Ureter (tissue), 1 donor: Measurements from ENCODE around the gene RYR3. TPM values are rescaled to one million over a fixed set of nuclear protein-coding genes. Genes with fewer than 3 reads are reported as not detected.

Experiments used
- DNase-seq: peaks from one replicate; pipeline ENCODE4 v3.0.0-alpha.2; 2020; ENCODE audit warnings: low spot score
- total RNA-seq: library from RNA; stranded (reverse); gene quantifications from one replicate; pipeline ENCODE4 v1.2.4, GENCODE V29; 2023
- donor health status: DM: yes; HTN: yes; CAD: no.

The RYR3 gene
- total RNA-seq, 1 donor from 2014 or later = 10.6 TPM

DNA sequence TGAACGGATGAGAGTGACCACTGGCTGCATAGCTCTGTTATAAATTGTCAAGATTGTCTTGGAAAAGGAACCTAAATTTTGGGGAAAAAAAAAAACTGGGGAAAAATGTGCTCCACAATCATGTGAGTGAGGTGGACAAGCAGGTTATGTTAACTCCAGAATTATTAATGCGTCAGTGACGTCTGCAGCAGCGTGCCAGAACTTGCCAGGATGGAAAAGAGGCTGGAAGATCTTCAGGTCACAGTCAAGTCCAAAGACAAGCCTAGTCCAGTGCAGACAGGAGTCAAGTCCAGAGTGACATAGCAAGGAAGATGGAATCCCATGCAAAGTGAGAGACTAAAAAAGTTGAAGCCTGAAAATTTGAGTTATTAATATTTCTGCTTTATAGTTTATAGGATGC lies 140.6 kb downstream of the RYR3 start:
- DNase-seq = peak; percentile 44

DNA sequence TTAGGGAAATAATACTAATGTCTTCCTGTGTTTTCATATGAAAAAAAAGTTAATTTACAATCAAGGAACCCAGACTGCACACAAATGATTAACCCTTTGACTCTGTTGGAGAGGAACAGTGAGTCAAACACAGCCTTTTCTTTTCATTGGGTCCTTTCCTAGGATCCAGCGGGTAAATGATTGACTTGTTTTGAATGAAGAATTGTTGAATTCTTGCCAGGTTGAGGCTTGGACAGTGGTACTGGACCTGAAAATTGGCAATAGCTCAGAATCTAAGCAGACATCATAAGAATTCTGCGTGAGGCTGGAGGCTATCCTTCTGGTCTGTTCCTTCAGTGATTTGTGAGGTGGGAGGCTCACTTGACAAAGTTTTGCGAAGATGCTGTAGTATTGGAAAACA lies 143.0 kb downstream of the RYR3 start:
- DNase-seq = no peak

DNA sequence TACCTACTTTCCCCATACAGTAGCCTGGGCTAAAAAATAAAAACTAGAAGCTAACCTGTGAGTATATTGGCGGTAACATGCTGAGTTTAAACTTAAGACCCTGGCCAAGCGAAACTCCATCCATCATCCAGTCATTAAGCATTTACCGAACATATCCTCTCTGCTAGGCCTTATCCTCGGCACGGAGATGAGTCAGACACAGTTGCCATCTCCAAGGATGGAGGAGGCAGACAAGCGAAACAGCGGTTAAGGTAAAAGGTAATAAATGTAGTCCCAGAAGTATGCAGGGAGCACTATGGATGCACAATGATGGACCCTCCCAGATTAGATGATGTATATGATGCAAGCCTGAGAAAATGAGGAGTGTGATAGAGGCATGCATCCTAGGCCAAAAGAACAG lies 143.6 kb downstream of the RYR3 start:
- no peak for DNase-seq

DNA sequence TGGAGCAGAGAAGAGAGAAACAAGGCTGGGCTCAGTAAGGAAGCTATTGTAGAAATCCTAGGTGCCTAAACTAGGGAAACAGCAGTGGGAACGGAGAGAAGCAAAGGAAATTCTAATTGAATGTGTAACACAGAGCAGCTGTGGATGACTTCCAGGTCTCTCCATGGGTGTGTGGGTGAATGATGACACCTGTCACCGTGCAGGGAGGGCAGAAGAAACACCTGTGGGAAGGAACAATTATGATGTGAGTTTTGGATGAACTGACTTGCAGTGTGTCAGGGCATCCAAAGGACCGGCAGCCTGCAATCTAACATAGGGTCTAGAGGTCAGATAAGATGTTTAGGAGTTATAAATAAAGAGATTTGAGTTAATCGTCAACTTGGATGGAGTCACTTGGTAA lies 144.2 kb downstream of the RYR3 start:
- no peak for DNase-seq

DNA sequence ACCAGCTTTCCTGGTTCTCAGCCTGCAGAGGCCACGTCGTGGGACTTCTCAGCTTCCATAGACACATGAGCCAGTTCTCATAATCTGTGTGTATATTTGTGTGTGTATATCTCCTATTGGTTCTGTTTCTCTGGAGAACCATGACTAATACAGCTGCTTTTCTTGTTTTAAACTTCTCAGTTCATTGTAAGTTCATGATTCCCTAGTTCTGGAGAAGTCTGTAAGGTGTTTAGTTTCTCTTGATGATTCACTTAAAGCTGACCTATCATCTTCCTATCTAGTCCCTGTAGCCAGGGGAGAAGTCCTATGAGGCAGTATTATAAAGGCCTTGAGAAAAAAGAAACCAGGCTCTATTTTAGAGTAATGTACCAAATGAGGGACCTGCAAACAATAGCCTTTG lies 147.7 kb downstream of the RYR3 start:
- no peak for DNase-seq

DNA sequence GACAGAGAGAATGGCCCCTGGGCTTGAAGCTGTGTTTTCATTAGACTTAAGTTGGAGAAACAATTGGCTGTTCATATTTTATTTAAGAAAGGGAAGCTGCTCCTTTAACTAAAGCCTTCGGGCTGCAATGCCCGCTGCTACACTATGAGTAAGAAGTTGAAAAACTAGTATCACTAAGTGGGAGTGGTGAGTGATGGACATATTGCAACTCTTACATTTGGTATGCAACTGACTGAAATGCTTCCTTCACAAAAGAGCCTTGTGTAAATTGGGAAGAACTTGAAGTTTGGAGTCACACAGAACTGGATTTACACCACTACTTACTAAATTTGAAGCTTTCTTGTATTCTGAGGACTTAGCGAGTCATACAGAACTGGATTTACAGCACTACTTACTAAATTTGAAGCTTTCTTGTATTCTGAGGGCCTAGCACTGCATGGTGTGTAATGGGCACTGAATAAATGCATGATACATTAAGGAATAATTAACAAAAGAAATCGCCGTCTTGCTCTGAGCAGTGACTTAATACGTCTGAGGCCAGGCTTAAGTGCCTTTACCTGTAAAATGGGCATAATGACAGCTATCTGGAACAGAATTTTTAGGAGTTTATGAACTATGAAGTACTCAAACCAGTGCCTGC lies 149.5 kb downstream of the RYR3 start:
- no peak for DNase-seq

- DNase-seq = no peak
Observed at GRCh38 chr15:33461671-33462070, 150.9 kb downstream of the RYR3 start.

DNA sequence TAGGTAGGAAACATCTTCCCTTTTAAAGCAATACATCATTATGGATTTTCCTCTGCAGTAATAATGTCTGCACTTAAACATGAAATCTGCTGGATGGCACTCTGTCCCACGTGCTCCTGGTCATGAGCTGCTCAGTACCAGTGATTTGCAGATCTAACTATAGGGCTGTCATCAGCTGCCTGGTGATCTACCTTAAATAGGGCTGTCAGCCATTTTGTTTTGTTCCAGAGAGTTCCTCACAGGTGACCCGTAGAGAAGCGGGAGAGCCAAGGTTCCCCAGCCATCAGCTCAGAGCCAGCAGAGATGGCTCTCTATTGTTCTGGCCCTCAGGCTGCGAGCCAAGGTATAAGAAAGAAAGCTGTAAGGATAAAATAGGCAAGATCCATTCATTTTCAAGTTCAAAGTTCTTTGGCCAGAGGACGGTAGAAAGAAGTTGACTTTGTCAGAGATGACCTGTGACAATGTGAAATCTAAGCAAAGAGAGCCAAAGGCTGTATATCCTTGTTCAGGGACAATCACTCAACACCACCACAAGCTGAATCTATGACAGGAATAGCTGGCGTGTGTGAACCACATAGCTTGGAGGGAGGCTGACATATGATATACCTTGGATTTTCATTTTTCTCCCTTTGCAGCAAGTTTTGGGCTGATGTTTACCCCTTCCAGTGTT lies 156.5 kb downstream of the RYR3 start:
- no peak for DNase-seq

DNA sequence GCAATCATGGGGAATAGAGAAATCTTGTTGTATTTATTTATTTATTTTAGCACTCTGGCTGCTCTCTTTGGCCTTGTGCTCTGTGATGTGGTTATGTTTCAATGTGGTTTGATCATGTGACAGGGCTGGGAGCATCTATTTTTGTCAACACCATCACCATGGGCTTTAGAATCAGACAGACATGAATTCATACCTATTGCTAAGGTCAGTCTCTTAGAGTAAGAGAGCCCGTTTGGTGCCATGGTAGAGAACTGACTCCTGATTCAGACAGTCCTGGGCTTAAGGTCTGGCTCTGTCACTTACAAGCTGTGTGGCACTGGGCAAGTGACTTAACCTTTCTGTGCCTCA lies 157.0 kb downstream of the RYR3 start:
- no peak for DNase-seq

- no peak for DNase-seq
Observed at GRCh38 chr15:33468740-33469139, 158.0 kb downstream of the RYR3 start.

GRCh38 chr15:33473005-33473404 lies 162.2 kb downstream of the RYR3 start:
- DNase-seq = no peak

DNA sequence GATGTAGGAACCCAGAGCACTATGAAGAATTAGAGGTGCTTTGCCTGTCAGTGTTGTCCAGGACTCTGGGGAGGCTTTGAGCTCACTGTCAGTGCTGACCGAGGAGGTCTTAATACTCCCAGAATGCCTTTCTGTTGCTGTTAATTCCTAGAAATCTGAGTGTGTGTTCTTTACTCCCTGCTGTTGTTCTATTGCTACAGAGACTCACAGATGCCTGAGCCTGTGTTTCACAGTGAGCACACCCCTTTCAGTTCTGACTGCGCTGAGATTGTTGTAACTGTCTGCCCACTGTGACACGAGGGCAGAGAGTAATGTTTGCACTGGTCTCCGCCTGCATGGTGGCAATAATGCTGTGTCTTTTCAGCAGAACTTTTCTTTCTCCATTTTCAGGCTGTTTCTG lies 162.9 kb downstream of the RYR3 start:
- no peak for DNase-seq

GRCh38 chr15:33476076-33476475 lies 165.3 kb downstream of the RYR3 start:
- no peak for DNase-seq

DNA sequence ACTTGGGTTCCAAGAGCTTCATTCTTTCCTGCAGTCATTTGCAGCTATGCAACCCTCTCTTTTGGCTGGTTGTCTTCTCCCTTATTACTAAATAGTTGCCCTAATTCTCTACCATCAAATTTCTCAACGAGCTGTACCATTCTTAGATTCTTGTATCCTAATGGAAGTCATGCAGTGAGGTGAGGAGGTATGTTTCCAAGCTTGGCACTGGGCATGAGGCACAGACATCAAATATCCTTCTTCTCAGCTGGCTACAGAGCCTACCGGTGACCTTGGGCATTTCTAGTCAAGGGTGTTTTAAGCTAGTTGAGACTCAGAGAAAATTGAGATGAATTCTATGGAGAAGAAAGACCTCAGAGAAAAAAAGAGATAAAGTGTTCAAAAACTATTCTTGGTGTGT lies 166.1 kb downstream of the RYR3 start:
- DNase-seq = no peak

GRCh38 chr15:33489335-33489734 lies 178.6 kb downstream of the RYR3 start:
- no peak for DNase-seq

DNA sequence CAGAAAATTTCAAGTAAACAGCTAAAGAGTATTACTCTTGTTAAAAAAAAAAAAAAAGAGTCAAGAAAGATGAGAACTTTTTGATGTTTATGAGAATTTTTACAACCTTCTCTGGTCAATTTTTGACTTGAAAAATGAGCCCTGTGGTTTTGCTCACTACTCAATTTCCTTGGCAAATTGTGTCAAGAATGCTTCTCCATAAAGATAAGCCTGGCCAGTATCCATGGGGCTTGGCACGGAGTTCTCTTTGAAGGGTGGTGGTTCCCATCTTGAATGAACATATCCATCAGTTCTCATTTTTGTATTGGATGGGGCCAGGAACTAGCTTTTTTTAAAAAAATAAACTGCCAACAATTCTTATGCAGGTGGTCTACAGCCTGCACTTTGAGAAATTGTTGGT lies 179.9 kb downstream of the RYR3 start:
- DNase-seq = no peak

DNA sequence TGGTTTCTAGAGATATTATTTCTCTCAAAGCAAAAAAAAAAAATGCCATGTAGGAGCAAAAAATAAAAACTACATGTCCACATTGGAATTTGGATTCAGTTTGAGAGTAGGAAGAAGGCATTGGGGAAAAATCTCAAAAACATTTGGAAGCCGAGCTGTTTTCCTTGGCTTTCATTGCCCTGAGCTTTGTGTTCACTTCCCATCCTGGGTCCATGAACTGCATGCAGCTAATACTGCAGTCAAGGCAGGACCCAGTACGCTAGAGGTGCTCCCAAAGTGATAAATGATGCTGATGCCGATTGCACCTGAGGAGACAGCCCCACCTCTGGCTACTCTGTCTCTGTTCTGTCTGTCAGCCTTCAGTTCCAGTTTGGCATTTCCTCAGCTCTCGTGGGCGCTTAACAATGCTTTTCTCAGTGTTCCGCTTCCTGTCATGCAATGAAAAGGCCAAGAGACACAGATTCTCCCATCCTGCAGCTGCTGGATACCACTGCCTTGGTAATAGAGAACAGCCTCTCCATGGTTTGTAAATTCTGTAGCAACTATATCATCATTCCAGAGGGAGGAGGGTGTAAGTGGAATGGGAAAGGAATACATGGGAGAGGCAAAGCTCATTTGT lies 181.8 kb downstream of the RYR3 start:
- DNase-seq = no peak

DNA sequence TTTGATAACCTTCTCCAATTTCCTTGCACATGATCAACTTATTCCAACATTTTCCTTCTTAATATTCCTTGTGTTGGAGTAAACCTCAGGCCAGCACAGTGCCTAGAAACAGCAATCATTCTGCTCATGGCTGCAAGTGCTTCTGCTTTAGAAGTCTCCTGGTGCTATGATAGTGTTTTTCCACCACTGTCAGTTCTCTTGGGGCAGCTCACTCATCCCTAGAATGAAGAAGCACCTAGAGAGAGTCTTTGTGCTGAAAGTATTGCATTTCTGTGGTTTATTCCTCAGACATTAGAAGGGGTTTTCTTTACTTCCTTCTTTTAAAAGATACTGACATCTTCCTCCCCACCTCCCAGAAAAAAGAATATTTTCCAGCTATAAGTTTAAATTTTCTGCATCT lies 183.5 kb downstream of the RYR3 start:
- no peak for DNase-seq

GRCh38 chr15:33500432-33501195 lies 189.8 kb downstream of the RYR3 start:
- DNase-seq = no peak

- no peak for DNase-seq
Observed at GRCh38 chr15:33503681-33504080, 192.9 kb downstream of the RYR3 start.

DNA sequence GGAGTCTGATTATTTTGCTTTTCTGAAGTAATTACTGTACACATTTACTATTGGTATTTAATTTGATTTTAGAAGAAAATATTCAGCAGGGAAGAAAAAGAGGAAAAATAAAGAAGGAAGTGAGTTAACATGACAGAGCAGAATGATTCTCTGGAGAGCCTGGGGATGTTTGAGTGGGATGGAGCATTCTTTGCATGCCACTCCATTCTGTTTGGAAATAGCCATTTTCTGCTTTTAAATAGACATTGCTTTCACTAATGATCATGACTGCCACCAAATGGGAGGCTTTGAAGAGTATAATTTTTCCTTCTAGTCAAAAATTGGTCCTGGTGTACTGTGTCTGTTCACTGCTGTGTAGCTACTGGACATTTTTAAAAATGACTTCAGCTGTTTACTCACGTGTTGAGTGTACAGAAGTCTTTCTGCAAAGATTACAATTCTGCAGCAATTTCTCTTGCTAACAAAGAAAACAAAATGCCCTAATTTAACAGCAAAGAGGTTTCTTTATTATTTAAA lies 196.1 kb downstream of the RYR3 start:
- no peak for DNase-seq

DNA sequence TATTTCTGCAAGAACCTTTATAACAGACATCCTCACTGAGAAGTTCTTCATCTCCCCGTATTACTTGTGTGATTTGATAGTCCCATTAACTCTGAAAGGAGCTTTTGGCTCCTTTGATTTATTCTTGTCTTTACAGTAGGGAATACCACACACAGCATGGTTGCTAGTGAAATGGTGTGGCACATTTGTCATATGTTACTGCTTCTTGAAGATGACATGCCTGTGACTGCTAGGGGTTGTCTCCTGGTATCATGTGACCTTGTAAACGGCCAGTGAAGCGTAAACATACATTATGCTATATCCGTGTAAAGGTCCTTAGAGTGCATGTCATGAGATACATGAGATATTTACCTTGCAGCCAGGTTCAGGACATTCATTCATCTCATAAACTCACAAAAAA lies 197.9 kb downstream of the RYR3 start:
- DNase-seq = no peak

- no peak for DNase-seq
Observed at GRCh38 chr15:33515121-33515520, 204.4 kb downstream of the RYR3 start.
